Skeletal muscle cell (primary cell): ENCODE results near the gene DHX35.

Experiments used
- DNase-seq: peaks from one replicate; pipeline ENCODE4 v3.0.0-alpha.2; 2010; ENCODE audit warnings: low read depth
- H3K4me3 ChIP-seq: 2 replicates; pipeline ENCODE4 v1.5.1; 2011; ENCODE audit warnings: low read depth, mild to moderate bottlenecking, control low read depth, low read length, moderate library complexity

Gene DHX35

DNA sequence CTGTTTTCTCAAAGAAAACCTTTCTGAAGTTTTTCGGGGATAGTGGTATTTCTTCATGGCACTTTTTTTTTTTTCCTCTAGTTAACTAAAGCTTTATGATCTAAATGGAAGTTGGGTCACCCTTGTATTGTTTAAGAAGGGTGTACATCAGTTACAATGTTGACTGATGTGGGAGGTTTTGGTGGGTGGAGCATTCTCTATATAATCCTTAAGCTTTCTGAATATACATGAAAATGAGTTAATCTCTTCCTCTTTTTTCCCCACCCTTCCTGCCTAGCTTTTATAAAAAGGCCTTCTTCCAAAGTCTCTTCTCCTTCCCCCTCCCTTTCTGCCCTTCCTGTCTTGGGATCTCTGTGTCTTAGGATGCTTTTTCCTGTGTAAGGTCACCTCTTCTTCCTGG, 47.2 kb downstream of the DHX35 start:
- H3K4me3 ChIP-seq = no peak overlapping the region
- no peak for DNase-seq

DNA sequence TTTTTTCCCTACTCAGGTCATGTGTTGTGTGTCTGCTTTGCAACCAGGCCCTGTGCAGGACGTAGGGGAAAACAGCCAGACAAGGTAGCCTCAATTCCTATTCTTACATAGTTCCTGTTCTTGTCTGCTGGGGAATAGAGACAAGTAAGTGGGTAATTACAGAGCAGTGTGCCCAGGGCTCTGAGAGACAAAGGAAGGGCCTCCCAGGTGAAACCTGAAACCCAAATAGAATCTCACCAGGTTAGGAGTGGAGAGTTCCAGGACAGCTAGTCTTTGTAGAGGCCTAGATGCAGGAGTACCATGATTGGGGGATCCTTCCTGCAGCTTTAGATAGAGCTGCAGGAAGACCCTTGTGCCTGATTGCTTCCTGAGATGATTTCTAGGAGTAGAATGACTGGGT, 48.4 kb downstream of the DHX35 start:
- no peak overlapping the region for H3K4me3 ChIP-seq
- no peak for DNase-seq

DNA sequence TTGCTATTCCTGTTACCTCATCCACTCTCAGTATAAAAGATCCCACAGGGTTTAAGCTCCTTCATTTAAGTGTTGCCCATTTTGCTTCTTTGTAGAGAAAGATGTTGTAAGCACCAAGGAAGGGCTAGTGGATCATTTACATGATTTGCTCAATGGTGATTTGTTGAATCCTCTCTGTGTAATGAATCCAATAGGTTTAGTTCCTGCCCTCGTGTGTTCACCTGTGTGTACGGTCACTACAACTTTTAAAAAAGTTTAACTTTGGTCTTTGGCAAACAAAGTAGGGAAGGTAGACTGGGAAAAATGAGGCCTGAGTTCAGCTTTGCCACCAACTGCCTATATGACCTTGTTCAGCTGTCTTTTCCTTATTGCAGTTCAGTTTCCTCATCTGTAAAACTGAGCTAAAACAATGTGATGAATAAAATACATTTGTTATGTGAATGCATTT, 51.5 kb downstream of the DHX35 start:
- no peak overlapping the region for H3K4me3 ChIP-seq
- no peak for DNase-seq

DNA sequence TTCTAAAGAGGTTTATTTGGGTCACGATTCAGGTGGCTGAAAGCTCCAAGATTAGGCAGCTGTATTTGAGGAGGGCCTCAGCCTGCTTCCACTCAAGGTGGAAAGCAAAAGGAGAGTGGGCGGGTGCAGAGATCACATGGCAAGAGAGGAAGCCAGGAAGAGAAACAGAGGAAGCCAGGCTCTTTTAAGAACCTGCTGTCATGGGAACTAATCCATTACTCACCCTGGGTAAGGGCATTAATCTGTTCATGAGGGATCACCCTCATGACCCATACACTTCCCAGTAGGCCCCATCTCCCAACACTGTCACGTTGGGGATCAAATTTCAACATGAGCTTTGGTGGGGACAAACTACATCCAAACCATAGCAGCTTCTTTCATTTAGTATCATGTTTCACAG, 53.9 kb downstream of the DHX35 start:
- H3K4me3 ChIP-seq = no peak overlapping the region
- no peak for DNase-seq

DNA sequence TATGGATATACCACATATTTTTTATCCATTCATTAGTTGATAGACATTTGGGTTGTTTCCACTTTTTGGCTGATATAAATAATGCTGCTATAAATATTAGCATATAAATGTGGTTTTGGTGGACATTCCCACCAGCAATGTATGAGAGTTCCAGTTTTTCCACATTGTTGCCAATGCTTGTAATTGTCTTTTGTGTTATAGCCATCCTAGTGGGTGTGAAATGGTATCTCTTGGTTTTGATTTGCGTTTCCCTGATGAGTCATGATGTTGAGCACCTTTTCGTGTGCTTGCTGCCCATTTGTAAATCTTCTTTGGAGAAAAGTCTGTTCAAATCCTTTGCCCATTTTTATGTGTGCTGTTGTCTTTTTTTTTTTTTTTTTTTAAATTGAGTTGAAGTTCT, 54.4 kb downstream of the DHX35 start:
- no peak overlapping the region for H3K4me3 ChIP-seq
- DNase-seq = no peak

DNA sequence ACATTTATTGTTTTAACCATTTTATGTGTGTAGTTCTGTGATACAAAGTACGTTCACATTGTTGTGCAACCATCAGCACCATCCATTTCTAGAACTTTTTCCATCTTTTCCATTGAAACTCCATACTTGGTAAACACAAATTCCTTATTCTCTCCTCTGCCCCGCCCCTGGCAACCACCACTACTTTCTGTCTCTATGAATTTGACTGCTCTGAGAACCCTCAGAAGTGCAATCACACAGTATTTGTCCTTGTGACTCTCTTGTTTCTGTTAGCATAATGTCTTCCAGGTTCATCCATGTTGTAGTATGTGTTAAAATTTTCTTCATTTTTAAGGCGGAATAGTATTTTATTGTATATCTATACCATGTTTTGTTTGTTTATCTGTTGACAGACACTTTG, 56.9 kb downstream of the DHX35 start:
- H3K4me3 ChIP-seq = no peak overlapping the region
- DNase-seq = no peak

DNA sequence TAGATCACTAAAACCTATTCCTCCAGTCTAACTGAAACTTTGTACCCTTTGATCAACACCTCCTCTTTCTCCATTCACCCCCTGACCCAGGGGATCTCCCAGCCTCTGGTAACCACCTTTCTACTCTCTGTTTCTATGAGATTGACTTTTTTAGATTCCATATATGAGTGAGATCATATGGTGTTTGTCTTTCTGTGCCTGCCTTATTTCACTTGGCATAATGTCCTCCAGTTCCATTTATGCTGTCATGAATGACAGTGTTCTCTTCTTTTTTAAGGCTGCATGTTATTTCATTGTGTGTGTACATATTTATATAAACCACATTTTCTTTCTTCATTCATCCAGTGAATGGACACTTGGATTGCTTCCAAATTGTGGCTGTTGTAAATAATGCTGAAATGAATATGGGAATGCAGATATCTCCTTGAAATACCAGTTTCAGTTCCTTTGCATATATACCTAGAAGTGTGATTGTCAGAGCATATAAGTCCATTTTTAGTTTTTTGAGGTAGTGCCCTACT, 57.7 kb downstream of the DHX35 start:
- no peak overlapping the region for H3K4me3 ChIP-seq
- DNase-seq = no peak

DNA sequence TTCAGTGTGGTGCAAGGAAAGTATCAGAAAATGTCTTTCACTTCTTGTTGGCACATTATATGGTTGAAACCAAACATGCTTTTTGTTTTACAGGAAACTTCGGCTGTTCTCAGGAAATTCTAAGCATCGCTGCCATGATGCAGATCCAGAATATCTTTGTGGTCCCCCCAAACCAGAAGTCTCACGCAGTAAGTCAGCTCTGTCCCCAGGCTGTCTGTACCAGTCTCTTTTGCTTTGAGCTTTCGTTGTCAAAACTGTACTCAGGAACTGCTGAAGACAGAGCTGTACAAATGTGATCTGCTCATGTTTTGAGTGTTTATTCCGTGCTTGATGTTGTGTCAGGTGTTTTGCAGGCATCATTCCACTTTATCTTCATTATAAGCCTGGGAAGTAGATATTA, 59.6 kb downstream of the DHX35 start:
- DNase-seq = no peak

DNA sequence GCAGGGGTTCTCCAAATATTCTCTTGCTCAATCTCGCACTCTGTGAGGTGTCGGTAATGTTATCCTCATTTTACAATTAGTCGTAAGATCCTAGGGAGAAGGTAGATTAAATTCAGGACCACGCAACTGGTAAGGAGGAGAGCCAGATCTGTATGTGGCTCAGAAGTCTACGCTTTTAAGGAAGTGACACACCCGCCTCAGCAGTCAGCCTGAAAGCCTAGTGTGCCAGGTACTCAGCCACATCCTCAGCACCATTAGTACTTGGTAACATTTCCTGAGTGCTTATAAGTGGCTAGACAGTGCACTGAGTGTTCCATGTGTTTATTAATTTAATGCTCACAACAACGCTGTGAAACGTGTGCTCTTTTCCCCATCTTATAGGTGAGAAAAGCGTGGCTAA, 63.7 kb downstream of the DHX35 start:
- no peak overlapping the region for H3K4me3 ChIP-seq
- no peak for DNase-seq

More for the DNA sequence above, 59.6 kb downstream of the DHX35 start:
- no peak overlapping the region for H3K4me3 ChIP-seq

DNA sequence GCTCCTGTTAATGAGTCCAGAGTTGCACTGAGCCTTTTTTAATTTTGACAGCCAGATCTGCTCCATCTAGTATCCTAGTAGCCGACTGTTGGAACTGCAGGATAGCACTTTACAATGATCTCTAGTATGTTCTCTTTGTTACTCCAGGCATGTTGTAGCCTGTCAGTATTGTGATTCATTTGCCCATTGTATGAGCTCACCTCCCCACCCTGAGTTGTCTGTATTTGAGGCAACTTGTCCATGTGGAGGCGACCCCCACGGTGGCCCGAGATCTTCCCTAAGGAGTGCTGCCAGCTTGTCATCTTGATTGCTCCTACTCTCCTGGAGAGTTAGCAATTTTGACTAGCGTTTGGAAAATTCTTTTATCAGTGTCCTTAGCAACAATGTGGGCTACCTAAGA, 67.2 kb downstream of the DHX35 start:
- no peak for DNase-seq
- H3K4me3 ChIP-seq = no peak overlapping the region

DNA sequence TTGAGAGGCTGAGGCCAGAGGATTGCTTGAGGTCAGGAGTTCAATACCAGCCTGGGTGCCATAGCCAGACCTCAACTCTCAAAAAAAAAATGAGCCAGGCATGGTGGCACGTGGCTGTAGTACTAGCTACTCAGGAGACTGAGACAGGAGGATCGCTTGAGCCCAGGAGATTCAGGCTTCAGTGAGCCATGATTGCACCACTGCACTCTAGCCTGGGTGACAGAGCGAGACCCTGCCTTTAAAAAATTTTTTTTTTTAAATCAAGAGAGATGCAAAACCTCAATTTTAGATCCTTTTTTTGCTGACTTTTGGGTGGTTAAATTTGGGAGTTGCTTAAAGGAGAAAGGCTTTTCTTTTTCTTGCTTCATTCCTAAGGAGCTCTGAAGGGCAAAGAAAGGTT, 70.9 kb downstream of the DHX35 start:
- DNase-seq = no peak
- no peak overlapping the region for H3K4me3 ChIP-seq

DNA sequence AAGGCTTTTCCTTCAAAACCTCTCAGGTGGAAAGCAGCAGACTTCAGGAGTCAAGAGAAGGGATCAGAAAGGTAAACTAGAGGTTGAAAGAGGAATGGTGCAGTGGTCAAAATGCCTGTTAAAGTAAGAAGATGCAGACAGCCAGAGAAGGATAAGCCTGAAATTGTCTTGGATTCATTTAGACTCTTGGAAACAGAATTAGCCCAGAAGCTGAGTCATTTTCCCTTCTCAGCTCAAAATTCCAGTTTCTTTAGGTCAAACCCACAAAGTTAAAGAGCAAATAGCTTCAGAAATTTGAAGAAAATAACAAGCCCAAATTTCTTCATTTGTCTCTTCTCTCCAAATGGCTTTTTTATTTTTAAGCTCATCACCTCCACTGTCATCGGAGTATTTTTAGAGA, 73.9 kb downstream of the DHX35 start:
- no peak for DNase-seq
- H3K4me3 ChIP-seq = no peak overlapping the region

DNA sequence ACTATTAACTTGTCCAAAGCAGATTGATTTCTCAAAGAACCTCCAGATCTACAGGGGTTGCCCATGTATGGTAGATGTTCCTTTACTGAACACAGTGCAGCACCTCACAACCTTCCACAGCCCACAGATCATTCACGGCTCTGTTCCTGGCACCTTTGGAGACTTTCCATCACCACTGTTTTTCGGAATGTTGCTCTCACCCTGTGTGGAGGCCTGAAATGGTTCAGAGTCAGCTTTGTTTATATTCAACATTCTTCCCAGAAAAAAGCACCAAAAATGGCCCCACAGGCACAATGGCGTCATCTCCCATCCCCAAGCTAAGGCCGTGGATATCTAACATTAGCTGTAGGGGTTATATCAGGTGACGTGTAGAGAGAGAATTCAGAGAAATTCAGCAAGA, 74.7 kb downstream of the DHX35 start:
- no peak for DNase-seq

DNA sequence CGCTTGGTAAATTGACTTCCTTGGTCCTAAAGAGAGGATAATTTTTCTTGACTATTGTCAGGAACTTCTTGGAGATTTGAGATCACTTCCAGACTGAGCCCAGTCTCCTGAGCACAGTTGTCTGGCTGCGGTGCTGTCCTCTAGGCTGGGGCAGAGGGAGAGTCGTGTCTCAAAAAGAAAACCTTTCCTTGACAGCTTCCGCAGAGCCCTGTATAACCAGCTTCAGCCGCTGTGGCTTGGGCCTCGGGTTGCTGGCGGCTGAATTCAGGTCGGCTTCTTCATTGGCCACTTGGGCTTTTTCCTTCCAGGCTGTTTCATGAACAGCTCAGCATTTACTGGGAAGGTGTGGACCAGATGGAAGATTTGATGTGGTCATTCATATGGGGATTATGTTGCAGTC, 75.9 kb downstream of the DHX35 start:
- DNase-seq = no peak
- no peak overlapping the region for H3K4me3 ChIP-seq

More for the DNA sequence above, 74.7 kb downstream of the DHX35 start:
- no peak overlapping the region for H3K4me3 ChIP-seq

DNA sequence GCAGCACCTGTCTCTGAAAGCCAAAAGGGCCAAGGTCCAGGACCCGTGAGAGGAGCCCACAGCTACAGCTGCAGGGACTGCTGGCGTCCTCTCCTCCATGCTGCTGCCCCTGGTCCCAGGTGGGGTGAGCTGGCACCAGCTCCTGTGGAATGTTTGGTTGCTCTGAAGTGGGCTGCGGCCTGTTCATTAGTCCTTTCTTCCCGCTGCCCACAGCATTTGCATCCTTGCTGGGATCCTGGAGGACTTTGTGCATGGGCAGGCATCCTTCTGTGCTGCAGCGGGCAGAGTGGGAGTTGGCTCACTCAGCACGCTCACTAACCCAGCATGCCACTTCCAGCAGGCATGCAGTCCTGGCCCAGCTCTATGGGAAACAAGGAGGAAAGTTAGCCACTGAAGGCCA, 76.4 kb downstream of the DHX35 start:
- no peak for DNase-seq
- H3K4me3 ChIP-seq = no peak overlapping the region

DNA sequence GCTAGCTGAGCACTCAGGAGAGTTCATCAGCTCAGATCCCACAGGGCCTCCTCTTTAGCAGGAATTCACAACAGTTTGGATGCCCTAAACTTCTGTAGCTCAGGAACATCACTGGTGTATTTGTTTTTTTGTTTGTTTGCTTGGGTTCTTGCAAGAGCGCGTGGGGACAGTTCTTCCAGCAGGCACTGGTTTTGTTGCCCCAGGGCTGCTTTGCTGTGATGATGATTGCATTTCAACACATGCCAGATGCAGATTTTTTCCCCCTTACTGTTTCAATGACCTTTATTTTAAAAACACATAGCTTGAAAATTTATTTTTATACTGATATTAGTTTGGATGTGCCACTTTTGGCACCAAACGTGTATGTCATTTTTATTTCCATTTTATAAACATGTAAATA, 77.1 kb downstream of the DHX35 start:
- DNase-seq = no peak
- no peak overlapping the region for H3K4me3 ChIP-seq

DNA sequence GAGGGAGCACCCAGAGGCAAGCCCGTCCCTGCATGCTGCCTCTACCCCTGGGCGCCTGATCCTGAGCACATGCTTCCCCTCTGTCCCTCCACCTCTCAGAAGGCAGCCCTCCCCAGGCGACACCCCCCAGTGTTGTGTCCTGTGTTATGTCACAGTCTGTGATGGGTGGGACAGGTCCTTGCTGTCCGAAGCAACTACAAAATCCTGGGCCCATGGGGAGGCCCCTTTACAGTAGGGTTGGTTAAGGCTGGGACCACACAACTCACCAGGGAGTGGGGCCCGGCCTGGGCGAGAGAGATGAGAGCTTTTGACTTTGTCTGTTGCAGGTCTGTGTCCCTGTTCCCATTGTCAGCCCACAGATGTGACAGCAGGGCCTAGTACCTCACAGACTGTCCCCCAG, 78.0 kb downstream of the DHX35 start:
- H3K4me3 ChIP-seq = no peak overlapping the region
- no peak for DNase-seq

DNA sequence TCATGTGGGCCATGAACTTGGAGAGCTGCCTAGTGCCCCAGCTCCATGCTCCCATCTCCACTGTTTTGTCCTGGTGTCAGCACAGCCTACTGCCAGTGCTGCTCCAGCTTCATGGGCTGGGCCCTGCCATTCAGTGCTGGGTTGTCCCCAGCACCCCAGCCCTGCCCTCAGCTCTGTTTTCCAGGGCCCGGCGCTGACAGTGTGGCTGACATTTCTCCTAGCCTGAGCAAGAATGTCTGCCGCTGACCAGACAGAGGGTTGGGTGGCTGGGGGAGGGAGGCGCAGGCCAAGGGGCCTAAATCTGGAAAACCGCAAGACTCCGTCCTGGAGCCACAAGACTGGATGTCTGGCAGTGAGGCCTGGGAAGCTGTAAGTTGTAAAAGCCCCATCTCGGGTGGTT, 78.9 kb downstream of the DHX35 start:
- no peak for DNase-seq

DNA sequence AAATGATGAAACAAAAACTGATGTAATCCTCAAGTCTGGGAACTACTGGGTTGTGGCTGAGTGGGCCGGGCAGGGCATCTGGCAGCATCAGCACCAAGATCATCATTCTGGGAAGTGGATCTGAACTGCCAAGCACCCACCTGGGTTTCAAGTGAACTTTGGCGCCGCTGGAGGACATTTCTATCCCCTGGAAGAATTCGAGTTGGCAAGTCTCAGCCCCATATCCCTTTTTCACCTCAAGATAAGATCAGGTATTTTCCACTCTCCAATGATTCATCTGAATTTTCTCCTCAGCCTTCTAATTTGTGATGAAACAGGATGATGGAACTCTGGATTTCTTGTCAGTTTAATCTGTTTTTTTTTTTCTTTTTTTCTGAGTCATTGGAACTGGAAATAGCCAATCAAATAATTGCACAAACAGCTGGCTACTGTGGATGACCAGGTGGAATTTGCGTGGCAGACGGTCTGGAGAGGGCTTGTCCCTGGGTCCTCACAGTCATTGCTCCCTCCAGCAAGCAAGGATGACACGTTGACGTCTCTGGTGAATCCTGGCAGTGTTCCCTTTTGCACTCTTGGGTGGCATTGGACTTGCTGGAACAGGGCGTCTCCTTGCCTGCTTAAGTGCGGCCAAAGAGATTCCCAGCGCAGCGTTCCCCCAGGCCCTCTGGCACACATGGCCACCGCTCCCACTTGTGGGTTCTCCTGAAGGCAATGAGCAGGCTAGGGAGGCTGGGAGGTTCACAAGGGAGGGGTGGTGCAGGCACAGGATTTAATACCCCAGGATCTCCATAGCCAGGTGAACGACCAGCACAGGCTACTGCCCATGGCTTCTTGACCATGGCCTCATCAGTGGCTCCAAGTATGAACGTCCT, 80.4 kb downstream of the DHX35 start:
- no peak overlapping the region for H3K4me3 ChIP-seq
- no peak for DNase-seq

More for the DNA sequence above, 78.9 kb downstream of the DHX35 start:
- no peak overlapping the region for H3K4me3 ChIP-seq

DNA sequence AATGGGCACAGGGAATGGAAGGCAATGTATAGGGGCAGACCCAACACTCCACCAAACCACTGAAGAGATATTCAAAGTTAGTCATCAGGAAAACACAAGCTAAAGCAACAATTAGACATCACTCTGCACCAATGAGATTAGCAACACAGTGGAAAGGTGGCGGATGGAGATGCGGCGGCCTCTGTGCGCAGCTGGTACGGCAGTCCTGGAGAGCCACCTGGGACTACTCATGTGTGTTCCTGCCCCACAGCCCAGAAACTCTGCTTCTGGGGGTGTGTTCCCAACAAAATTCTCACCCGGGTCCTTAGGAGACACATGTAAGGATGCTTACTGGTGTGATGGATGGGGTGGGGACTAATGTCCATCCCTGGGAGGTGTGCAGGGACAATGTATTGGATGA, 82.4 kb downstream of the DHX35 start:
- DNase-seq = no peak
- no peak overlapping the region for H3K4me3 ChIP-seq

DNA sequence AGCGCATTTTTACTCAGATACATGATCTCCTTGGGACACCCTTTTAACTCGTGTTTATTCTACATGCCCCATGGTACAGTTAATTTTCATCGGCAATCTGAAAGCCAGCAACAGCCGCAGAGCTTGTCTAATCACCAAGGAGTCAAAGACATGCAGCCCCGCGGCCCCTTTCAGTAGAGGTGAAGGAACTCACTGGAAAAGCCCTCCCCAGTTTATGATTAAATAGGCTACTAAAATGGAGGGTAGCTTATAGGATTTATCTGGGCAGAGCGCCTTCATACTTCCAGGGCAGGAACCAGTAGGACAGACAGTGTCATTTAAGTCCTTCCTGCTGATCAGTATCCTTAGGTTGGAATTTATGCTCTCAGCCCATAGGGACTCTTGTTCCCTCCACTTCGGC, 83.5 kb downstream of the DHX35 start:
- DNase-seq = no peak
- H3K4me3 ChIP-seq = no peak overlapping the region
